Muscle layer of duodenum (tissue), 2 donors: ENCODE data around the gene C10orf105.

Source experiments
- H3K27ac ChIP-seq: one replicate; pipeline ENCODE4 v1.7.0; 2013; ENCODE audit warnings: mild to moderate bottlenecking, low read length
- H3K27me3 ChIP-seq: one replicate; pipeline ENCODE4 v1.7.0; 2013; ENCODE audit warnings: low read depth, mild to moderate bottlenecking, control low read depth, low read length
- H3K36me3 ChIP-seq, 2 donors: one replicate each; pipeline ENCODE4 v1.7.0; 2013; ENCODE audit warnings: low read length in 2 of 2, control low read depth in 1 of 2, mild to moderate bottlenecking in 1 of 2; ENCODE audit not compliant: insufficient read depth in 2 of 2, control insufficient read depth in 1 of 2
- H3K4me1 ChIP-seq, 2 donors: one replicate each; pipeline ENCODE4 v1.7.0; 2013; ENCODE audit warnings: low read length in 2 of 2, mild to moderate bottlenecking in 2 of 2, control low read depth in 1 of 2, moderate library complexity in 1 of 2; ENCODE audit not compliant: insufficient read depth in 2 of 2, control insufficient read depth in 1 of 2
- H3K4me3 ChIP-seq, 2 donors: one replicate each; pipeline ENCODE4 v1.7.0; 2013; ENCODE audit warnings: low read length in 2 of 2, low read depth in 1 of 2, mild to moderate bottlenecking in 1 of 2
- H3K9me3 ChIP-seq, 2 donors: one replicate each; pipeline ENCODE4 v1.7.0; 2013; ENCODE audit warnings: low read length in 2 of 2, control low read depth in 1 of 2, mild to moderate bottlenecking in 1 of 2; ENCODE audit not compliant: control insufficient read depth in 1 of 2
- donor health status: healthy.

Gene C10orf105

GRCh38 chr10:71750124-71750841, 30.7 kb upstream of the C10orf105 start:
- Histone ChIP-seq H3K27ac (no peak overlapping the region), H3K36me3 (peaks cover 41 to 45% of the 10 kb centered on the region in 2 donors), H3K27me3 (no peaks in the 10 kb centered on the region), H3K4me3 (no peak overlapping the region), H3K4me1 (peaks cover 40 to 52% of the 10 kb centered on the region in 2 donors), H3K9me3 (no peaks in the 10 kb centered on the region)

DNA sequence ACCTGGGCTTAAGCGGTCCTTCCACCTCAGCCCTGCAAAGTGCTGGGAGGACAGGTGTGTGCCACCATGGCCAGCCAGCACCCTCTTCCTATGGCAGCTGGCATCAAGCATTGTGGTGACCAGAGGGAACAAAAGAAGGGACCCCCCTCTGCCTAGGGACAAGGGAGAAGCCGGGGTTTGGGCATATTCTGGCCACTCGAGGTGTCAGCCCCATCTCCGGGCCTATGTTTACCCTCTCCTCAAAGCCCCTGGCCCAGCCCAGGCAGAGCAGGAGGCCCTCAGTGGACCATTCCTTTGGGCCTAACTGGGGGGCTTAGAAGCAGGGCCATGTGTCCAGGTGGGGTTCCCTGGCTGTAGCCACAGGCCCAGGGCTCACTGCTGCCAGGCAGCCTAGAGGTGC, 29.8 kb upstream of the C10orf105 start:
- Histone ChIP-seq H3K36me3 (peaks cover 38 to 45% of the 10 kb centered on the region in 2 donors), H3K9me3 (no peaks in the 10 kb centered on the region), H3K27ac (peak overlapping the region; percentile 45), H3K27me3 (no peaks in the 10 kb centered on the region), H3K4me3 (peak overlapping the region in 1 of 2 donors; percentile 25), H3K4me1 (peaks cover 37 to 52% of the 10 kb centered on the region in 2 donors)

DNA sequence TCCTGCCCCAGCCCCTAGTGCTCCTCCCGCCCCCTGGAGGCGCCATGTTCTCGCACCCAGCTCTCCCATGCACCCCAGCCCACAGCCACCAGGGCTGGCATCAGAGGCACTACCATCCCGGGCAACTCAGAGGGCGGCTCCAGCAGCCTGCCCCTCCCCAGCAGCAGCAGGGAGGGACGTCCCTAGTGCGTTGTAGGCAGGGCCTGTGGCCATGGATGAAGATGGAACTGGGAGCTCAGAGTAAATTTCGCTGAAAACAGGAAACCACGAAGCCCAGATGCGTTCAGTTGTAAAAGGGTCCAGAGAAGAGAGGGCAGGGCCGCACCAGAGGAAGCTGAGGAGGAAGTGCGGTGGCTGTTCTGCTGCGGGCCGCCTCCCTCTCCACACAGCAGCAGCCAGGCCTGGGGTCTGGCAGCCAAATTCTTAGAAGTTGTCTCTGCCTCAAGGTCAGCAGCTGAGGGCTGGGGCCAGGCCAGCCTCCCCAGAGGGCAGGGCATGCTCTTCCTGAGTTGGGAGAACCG, 29.2 kb upstream of the C10orf105 start:
- peak overlapping the region; percentile 77 for H3K27ac ChIP-seq
- H3K27me3 ChIP-seq = no peaks in the 10 kb centered on the region
- H3K36me3 ChIP-seq = peaks cover 34 to 40% of the 10 kb centered on the region in 2 donors
- peak overlapping the region in 1 of 2 donors; percentile 25 for H3K4me3 ChIP-seq
- H3K9me3 ChIP-seq = no peaks in the 10 kb centered on the region
- peaks cover 33 to 48% of the 10 kb centered on the region in 2 donors for H3K4me1 ChIP-seq

DNA sequence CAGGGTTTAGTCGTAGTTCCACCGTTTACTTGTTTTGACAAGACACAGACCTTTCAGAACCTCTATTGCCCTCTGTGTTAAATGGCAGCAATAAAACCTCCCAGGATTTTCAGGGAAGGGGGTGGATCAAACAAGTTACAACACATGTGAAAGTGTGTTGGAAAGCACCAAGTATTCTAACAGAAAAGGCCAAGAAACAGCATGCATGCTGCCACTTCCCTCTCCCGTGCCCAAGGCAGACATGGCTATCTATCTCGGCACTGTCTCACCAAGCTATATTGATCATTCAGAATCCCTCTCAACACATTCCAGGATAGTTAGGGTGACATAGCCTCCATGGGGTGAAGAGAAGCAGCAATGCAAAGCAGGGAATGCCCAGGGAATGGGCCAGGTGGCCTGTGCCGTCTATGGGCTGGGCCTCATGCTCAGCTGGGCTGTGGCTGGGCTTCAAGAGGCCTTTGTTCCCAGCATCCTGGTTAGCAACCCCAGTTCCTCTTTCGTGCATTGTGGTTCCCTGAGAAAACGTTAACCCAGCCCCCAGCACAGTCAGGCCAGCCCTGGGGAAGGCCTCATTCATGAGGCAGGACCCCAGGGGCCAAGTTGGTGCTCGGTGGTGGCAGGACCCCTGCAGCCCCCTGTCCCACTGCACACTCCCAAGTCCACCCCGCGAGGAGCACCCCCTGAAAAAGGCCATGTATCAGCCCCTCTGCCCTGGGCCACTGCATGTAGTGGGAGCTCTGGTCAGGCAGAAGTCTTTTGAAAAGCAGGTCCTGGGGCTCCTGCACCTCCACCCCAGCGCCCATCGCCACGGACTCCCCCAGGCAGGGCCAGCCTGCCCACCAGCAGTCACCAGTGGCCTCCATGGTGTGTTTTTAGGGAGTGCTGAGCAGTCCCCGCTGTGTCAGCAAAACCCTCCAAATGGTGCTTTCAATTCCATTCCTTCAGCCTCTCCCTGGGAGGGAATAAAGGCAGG, 28.3 kb upstream of the C10orf105 start:
- Histone ChIP-seq H3K4me1 (peaks cover 33 to 39% of the 10 kb centered on the region in 2 donors), H3K4me3 (peak overlapping the region in 1 of 2 donors; percentile 25), H3K27me3 (no peaks in the 10 kb centered on the region), H3K36me3 (peaks cover 25 to 31% of the 10 kb centered on the region in 2 donors), H3K9me3 (peaks cover 0 to 2% of the 10 kb centered on the region in 2 donors), H3K27ac (peak overlapping the region; percentile 77)

- Histone ChIP-seq H3K4me1 (peaks cover 33 to 35% of the 10 kb centered on the region in 2 donors), H3K36me3 (peaks cover 19 to 23% of the 10 kb centered on the region in 2 donors), H3K27me3 (no peaks in the 10 kb centered on the region), H3K27ac (peak overlapping the region; percentile 77), H3K4me3 (no peak overlapping the region), H3K9me3 (peaks cover 0 to 8% of the 10 kb centered on the region in 2 donors)
Measured at GRCh38 chr10:71747039-71747531, 27.5 kb upstream of the C10orf105 start.

DNA sequence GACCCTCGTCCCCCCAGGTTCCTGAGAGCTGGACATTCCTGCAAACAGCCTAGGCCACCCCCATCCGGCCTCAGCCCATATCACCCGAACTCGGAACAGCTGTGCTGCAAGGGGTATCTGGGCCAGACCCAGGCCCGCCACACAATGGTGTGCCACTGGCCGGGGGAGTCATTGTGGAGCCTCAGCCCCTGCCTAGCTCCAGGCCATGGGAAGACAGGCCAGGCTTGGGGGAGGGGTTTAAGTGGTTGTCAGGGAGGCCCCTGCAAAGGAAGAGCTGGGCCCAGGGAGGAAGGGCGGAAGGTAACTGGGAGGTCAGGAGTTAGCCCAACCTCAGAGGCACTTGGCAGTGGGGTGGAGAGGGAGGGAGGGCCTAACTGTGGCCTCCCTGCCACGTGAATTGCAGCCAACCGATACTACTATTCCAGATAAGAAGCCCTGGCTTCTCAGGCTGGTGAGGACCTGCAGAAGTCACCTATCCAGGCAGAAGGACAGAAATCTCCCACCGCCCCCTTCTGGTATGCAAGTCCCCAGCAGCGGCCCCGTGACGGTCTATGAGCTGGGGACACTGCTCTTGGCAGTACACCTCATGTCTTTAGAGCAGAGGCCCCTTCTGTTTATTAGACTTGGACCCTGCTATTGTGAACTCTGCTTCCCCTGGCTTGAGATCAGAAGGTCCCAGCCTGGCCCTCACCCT, 26.9 kb upstream of the C10orf105 start:
- no peaks in the 10 kb centered on the region for H3K27me3 ChIP-seq
- peak overlapping the region; percentile 77 for H3K27ac ChIP-seq
- peaks cover 33 to 35% of the 10 kb centered on the region in 2 donors for H3K4me1 ChIP-seq
- peaks cover 13 to 17% of the 10 kb centered on the region in 2 donors for H3K36me3 ChIP-seq
- H3K9me3 ChIP-seq = peaks cover 0 to 8% of the 10 kb centered on the region in 2 donors
- H3K4me3 ChIP-seq = no peak overlapping the region

- Histone ChIP-seq H3K27me3 (no peaks in the 10 kb centered on the region), H3K4me3 (no peak overlapping the region), H3K27ac (peak overlapping the region; percentile 23), H3K4me1 (peaks cover 33 to 35% of the 10 kb centered on the region in 2 donors), H3K36me3 (peaks cover 8 to 12% of the 10 kb centered on the region in 2 donors), H3K9me3 (peaks cover 0 to 8% of the 10 kb centered on the region in 2 donors)
Measured at GRCh38 chr10:71745664-71746250, 26.2 kb upstream of the C10orf105 start.

GRCh38 chr10:71744897-71745663, 25.5 kb upstream of the C10orf105 start:
- H3K27ac ChIP-seq = no peak overlapping the region
- peaks cover 2 to 5% of the 10 kb centered on the region in 2 donors for H3K36me3 ChIP-seq
- no peak overlapping the region for H3K4me3 ChIP-seq
- H3K9me3 ChIP-seq = peaks cover 0 to 8% of the 10 kb centered on the region in 2 donors
- H3K27me3 ChIP-seq = no peaks in the 10 kb centered on the region
- peaks cover 38 to 42% of the 10 kb centered on the region in 2 donors for H3K4me1 ChIP-seq

DNA sequence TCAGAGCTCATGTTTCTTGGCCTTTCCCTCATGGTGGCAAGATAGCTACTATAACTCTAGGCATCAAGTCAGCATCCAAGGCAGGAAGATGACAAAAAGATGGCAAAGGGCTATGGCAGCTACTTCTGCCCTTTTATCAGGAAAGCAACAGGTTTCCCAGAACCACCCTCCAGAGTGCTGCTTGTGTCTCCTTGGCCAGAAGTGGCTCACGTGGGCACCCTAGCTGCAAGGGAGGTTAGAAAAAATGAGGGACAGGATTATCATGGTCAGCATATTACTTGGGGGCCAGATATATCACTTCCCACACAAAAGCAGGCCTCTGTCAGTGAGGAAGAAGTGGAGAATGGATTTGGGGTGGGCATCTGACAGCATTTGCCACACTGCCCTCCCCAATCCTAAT, 24.3 kb upstream of the C10orf105 start:
- no peaks in the 10 kb centered on the region for H3K36me3 ChIP-seq
- H3K4me3 ChIP-seq = no peak overlapping the region
- H3K27me3 ChIP-seq = no peaks in the 10 kb centered on the region
- H3K4me1 ChIP-seq = peaks cover 29 to 40% of the 10 kb centered on the region in 2 donors
- peaks cover 0 to 8% of the 10 kb centered on the region in 2 donors for H3K9me3 ChIP-seq
- H3K27ac ChIP-seq = no peak overlapping the region
